Hepatocyte (in vitro differentiated cells): ENCODE results near the gene PHYHIPL.

ENCODE experiments used
- EZH2phosphoT487 ChIP-seq: fragments of 200-600 bp; sonication (generic); IDR thresholded peaks from one replicate; pipeline ENCODE4 v1.6.1; 2018; ENCODE audit warnings: antibody characterized with exemption, mild to moderate bottlenecking, low read depth, moderate library complexity; ENCODE audit not compliant: unreplicated experiment, severe bottlenecking
- TF ChIP-seq, protein P1 (sequence below): fragments of 200-600 bp; sonication (generic); IDR thresholded peaks from 2 replicates; pipeline ENCODE4 v1.5.1; 2016; ENCODE audit warnings: antibody characterized with exemption, mild to moderate bottlenecking; ENCODE audit not compliant: poor library complexity

DNA sequence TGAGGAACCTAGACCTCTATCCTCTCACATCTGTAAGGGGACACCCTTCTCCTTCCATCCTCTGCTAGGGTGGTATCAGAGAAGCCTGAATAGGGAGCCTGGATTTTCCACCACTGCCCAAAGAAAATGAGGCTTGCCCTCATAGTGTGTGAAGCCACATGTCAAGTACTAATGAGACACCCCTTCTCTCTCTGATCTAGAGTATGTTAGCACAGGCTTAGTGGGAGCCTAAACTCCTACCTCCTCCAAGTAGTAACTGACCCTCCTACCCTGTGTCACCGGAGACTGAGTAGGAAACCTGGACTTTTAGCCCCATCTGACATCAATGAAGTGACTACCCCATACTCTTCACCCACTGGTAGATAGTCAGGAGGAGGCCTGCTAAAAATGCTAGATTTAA lies 65.6 kb downstream of the PHYHIPL start:
- TF ChIP-seq EZH2phosphoT487, result no peak
- TF ChIP-seq, protein P1, sequence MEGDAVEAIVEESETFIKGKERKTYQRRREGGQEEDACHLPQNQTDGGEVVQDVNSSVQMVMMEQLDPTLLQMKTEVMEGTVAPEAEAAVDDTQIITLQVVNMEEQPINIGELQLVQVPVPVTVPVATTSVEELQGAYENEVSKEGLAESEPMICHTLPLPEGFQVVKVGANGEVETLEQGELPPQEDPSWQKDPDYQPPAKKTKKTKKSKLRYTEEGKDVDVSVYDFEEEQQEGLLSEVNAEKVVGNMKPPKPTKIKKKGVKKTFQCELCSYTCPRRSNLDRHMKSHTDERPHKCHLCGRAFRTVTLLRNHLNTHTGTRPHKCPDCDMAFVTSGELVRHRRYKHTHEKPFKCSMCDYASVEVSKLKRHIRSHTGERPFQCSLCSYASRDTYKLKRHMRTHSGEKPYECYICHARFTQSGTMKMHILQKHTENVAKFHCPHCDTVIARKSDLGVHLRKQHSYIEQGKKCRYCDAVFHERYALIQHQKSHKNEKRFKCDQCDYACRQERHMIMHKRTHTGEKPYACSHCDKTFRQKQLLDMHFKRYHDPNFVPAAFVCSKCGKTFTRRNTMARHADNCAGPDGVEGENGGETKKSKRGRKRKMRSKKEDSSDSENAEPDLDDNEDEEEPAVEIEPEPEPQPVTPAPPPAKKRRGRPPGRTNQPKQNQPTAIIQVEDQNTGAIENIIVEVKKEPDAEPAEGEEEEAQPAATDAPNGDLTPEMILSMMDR, result no peak
